Measurements from ENCODE around the gene ST7. TPM values are rescaled to one million over a fixed set of nuclear protein-coding genes. Genes with fewer than 3 reads are reported as not detected.

Gene ST7
- total and polyA plus RNA-seq, 9 donors, result 11.6 to 20.7 (median 15.0) TPM

GRCh38 chr7:116988363-116988989, 35.2 kb downstream of the ST7 start:
- Histone ChIP-seq H3K4me1 (ENCODE audit: control insufficient read depth, insufficient read depth, low read length) (no peaks in the 10 kb centered on the region), H3K9me3 (replicated peaks; ENCODE audit: control insufficient read depth, low read depth, low read length) (no peaks in the 10 kb centered on the region), H3K27ac (ENCODE audit: low read length) (no peak overlapping the region), H3K36me3 (ENCODE audit: control insufficient read depth, insufficient read depth, low read length) (no peaks in the 10 kb centered on the region), H3K4me3 (ENCODE audit: low read length) (no peak overlapping the region), H3K27me3 (ENCODE audit: control insufficient read depth, insufficient read depth, low read length) (no peaks in the 10 kb centered on the region)
- DNase-seq, result no peak
- WGBS (ENCODE audit: insufficient coverage), result no CpG with 5 or more reads among the region's 4 CpGs

- Histone ChIP-seq H3K36me3 (ENCODE audit: control insufficient read depth, insufficient read depth, low read length) (no peaks in the 10 kb centered on the region), H3K27ac (ENCODE audit: low read length) (no peak overlapping the region), H3K4me1 (ENCODE audit: control insufficient read depth, insufficient read depth, low read length) (no peaks in the 10 kb centered on the region), H3K9me3 (replicated peaks; ENCODE audit: control insufficient read depth, low read depth, low read length) (no peaks in the 10 kb centered on the region), H3K4me3 (ENCODE audit: low read length) (no peak overlapping the region), H3K27me3 (ENCODE audit: control insufficient read depth, insufficient read depth, low read length) (no peaks in the 10 kb centered on the region)
- DNase-seq, result no peak
- no CpG with 5 or more reads among the region's 5 CpGs for WGBS (ENCODE audit: insufficient coverage)
Observed at GRCh38 chr7:116990056-116990455, 36.8 kb downstream of the ST7 start.

DNA sequence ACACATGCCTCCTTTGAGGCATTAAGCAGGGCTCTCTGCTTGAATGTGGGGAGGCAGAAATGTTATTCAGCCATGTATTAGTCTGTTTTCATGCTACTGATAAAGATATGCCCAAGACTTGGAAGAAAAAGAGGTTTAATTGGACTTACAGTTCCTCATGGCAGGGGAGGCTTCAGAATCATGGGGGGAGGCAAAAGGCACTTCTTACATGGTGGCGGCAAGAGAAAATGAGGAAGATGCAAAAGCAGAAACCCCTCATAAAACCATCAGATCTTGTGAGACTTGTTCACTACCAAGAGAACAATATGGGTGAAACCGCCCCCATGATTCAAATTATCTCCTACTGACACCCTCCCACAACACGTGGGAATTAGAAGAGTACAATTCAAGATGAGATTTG, 37.9 kb downstream of the ST7 start:
- DNase-seq, result no peak
- no peak overlapping the region for H3K4me3 ChIP-seq (ENCODE audit: low read length)
- no peaks in the 10 kb centered on the region for H3K36me3 ChIP-seq (ENCODE audit: control insufficient read depth, insufficient read depth, low read length)
- H3K4me1 ChIP-seq (ENCODE audit: control insufficient read depth, insufficient read depth, low read length), result no peaks in the 10 kb centered on the region
- WGBS (ENCODE audit: insufficient coverage), result no CpG with 5 or more reads among the region's 3 CpGs
- no peaks in the 10 kb centered on the region for H3K9me3 ChIP-seq (replicated peaks; ENCODE audit: control insufficient read depth, low read depth, low read length)
- H3K27me3 ChIP-seq (ENCODE audit: control insufficient read depth, insufficient read depth, low read length), result no peaks in the 10 kb centered on the region
- H3K27ac ChIP-seq (ENCODE audit: low read length), result no peak overlapping the region

DNA sequence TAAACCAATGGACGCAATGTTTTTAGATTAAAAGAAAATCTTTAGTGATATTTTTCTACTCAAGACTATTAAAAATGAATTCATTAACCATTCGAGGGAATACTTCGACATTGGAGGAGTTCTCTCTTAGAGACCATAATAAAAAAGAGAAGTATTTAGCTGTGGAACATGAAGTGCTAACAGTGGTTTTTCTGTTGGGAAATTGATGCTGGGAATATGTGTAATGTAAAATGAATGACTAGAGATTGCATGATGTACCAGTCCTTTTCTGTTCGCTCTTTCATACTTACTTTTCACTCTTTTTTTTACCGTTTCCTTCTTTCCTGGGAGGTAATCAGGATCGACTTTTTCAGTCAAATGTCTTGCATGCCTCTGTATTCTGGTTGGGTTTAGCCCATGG, 41.3 kb downstream of the ST7 start:
- Histone ChIP-seq H3K9me3 (replicated peaks; ENCODE audit: control insufficient read depth, low read depth, low read length) (no peaks in the 10 kb centered on the region), H3K4me1 (ENCODE audit: control insufficient read depth, insufficient read depth, low read length) (no peaks in the 10 kb centered on the region), H3K4me3 (ENCODE audit: low read length) (no peak overlapping the region), H3K27ac (ENCODE audit: low read length) (no peak overlapping the region), H3K27me3 (ENCODE audit: control insufficient read depth, insufficient read depth, low read length) (no peaks in the 10 kb centered on the region), H3K36me3 (ENCODE audit: control insufficient read depth, insufficient read depth, low read length) (no peaks in the 10 kb centered on the region)
- no CpG with 5 or more reads among the region's 6 CpGs for WGBS (ENCODE audit: insufficient coverage)
- no peak for DNase-seq

DNA sequence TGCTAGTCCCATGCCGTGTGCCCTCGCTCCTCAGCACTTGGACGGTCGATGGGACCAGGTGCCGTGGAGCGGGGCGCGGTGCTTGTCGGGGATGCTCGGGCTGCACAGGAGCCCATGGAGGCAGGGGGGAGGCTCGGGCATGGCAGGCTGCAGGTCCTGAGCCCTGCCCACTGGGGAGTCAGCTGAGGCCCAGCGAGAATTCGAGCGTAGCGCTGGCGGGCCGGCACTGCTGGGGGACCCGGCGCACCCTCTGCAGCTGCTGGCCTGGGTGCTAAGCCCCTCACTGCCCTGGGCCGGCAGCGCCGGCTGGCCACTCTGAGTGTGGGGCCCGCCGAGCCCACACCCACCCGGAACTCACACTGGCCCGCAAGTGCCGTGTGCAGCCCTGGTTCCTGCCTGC, 44.7 kb downstream of the ST7 start:
- H3K27ac ChIP-seq (ENCODE audit: low read length), result no peak overlapping the region
- H3K27me3 ChIP-seq (ENCODE audit: control insufficient read depth, insufficient read depth, low read length), result no peaks in the 10 kb centered on the region
- no peak overlapping the region for H3K4me3 ChIP-seq (ENCODE audit: low read length)
- no peaks in the 10 kb centered on the region for H3K36me3 ChIP-seq (ENCODE audit: control insufficient read depth, insufficient read depth, low read length)
- DNase-seq, result no peak
- 98% methylated on average over 27 of the region's 27 CpGs for WGBS (ENCODE audit: insufficient coverage)
- H3K9me3 ChIP-seq (replicated peaks; ENCODE audit: control insufficient read depth, low read depth, low read length), result no peaks in the 10 kb centered on the region
- no peaks in the 10 kb centered on the region for H3K4me1 ChIP-seq (ENCODE audit: control insufficient read depth, insufficient read depth, low read length)

- DNase-seq, result no peak
- H3K4me3 ChIP-seq (ENCODE audit: low read length), result no peak overlapping the region
- H3K27me3 ChIP-seq (ENCODE audit: control insufficient read depth, insufficient read depth, low read length), result no peaks in the 10 kb centered on the region
- no peak overlapping the region for H3K27ac ChIP-seq (ENCODE audit: low read length)
- no peaks in the 10 kb centered on the region for H3K9me3 ChIP-seq (replicated peaks; ENCODE audit: control insufficient read depth, low read depth, low read length)
- no peaks in the 10 kb centered on the region for H3K36me3 ChIP-seq (ENCODE audit: control insufficient read depth, insufficient read depth, low read length)
- H3K4me1 ChIP-seq (ENCODE audit: control insufficient read depth, insufficient read depth, low read length), result no peaks in the 10 kb centered on the region
- no CpG with 5 or more reads among the region's 2 CpGs for WGBS (ENCODE audit: insufficient coverage)
Observed at GRCh38 chr7:116998567-116999175, 45.4 kb downstream of the ST7 start.

GRCh38 chr7:116999311-116999710, 46.0 kb downstream of the ST7 start:
- Histone ChIP-seq H3K9me3 (replicated peaks; ENCODE audit: control insufficient read depth, low read depth, low read length) (no peaks in the 10 kb centered on the region), H3K36me3 (ENCODE audit: control insufficient read depth, insufficient read depth, low read length) (no peaks in the 10 kb centered on the region), H3K27ac (ENCODE audit: low read length) (no peak overlapping the region), H3K27me3 (ENCODE audit: control insufficient read depth, insufficient read depth, low read length) (no peaks in the 10 kb centered on the region), H3K4me3 (ENCODE audit: low read length) (no peak overlapping the region), H3K4me1 (ENCODE audit: control insufficient read depth, insufficient read depth, low read length) (no peaks in the 10 kb centered on the region)
- no CpG with 5 or more reads among the region's 1 CpG for WGBS (ENCODE audit: insufficient coverage)
- DNase-seq, result peak; percentile 61

GRCh38 chr7:117001283-117001682, 48.0 kb downstream of the ST7 start:
- no peak for DNase-seq
- no peaks in the 10 kb centered on the region for H3K27me3 ChIP-seq (ENCODE audit: control insufficient read depth, insufficient read depth, low read length)
- H3K36me3 ChIP-seq (ENCODE audit: control insufficient read depth, insufficient read depth, low read length), result no peaks in the 10 kb centered on the region
- H3K4me3 ChIP-seq (ENCODE audit: low read length), result no peak overlapping the region
- no peak overlapping the region for H3K27ac ChIP-seq (ENCODE audit: low read length)
- H3K4me1 ChIP-seq (ENCODE audit: control insufficient read depth, insufficient read depth, low read length), result no peaks in the 10 kb centered on the region
- no peaks in the 10 kb centered on the region for H3K9me3 ChIP-seq (replicated peaks; ENCODE audit: control insufficient read depth, low read depth, low read length)

- Histone ChIP-seq H3K4me3 (ENCODE audit: low read length) (no peak overlapping the region), H3K9me3 (replicated peaks; ENCODE audit: control insufficient read depth, low read depth, low read length) (no peaks in the 10 kb centered on the region), H3K36me3 (ENCODE audit: control insufficient read depth, insufficient read depth, low read length) (no peaks in the 10 kb centered on the region), H3K27me3 (ENCODE audit: control insufficient read depth, insufficient read depth, low read length) (no peaks in the 10 kb centered on the region), H3K27ac (ENCODE audit: low read length) (no peak overlapping the region), H3K4me1 (ENCODE audit: control insufficient read depth, insufficient read depth, low read length) (no peaks in the 10 kb centered on the region)
- no CpG with 5 or more reads among the region's 1 CpG for WGBS (ENCODE audit: insufficient coverage)
- DNase-seq, result no peak
Observed at GRCh38 chr7:117004899-117005298, 51.6 kb downstream of the ST7 start.

GRCh38 chr7:117005449-117005848, 52.1 kb downstream of the ST7 start:
- DNase-seq, result no peak
- WGBS (ENCODE audit: insufficient coverage), result no CpG with 5 or more reads among the region's 2 CpGs
- H3K4me1 ChIP-seq (ENCODE audit: control insufficient read depth, insufficient read depth, low read length), result no peaks in the 10 kb centered on the region

More at GRCh38 chr7:117005449-117005848, 52.1 kb downstream of the ST7 start:
- Histone ChIP-seq H3K27ac (ENCODE audit: low read length) (no peak overlapping the region), H3K9me3 (replicated peaks; ENCODE audit: control insufficient read depth, low read depth, low read length) (no peaks in the 10 kb centered on the region), H3K4me3 (ENCODE audit: low read length) (no peak overlapping the region), H3K36me3 (ENCODE audit: control insufficient read depth, insufficient read depth, low read length) (no peaks in the 10 kb centered on the region), H3K27me3 (ENCODE audit: control insufficient read depth, insufficient read depth, low read length) (no peaks in the 10 kb centered on the region)
